Measurements from ENCODE around the gene ARHGEF28. TPM values are rescaled to one million over a fixed set of nuclear protein-coding genes. Genes with fewer than 3 reads are reported as not detected.

ARHGEF28 gene
- polyA plus RNA-seq, 3 donors, result not detected

- no peaks in the 10 kb centered on the region for H3K4me1 Mint-ChIP-seq
- H3K27ac Mint-ChIP-seq, result no peak overlapping the region
- Histone ChIP-seq H4K20me1 (ENCODE audit: insufficient read depth, low read length) (no peaks in the 10 kb centered on the region), H3K27ac (ENCODE audit: low read depth in 1 of 2, low read length in 2 of 2) (no peak overlapping the region), H3K36me3 (replicated peaks in 1 of 2; ENCODE audit: control insufficient read depth in 1 of 2, insufficient read depth in 2 of 2, low read length in 2 of 2) (no peaks in the 10 kb centered on the region), H3K9me3 (replicated peaks in 1 of 2; ENCODE audit: control insufficient read depth in 1 of 2, insufficient read depth in 1 of 2, low read length in 2 of 2) (no peaks in the 10 kb centered on the region), H3K4me2 (replicated peaks; ENCODE audit: extremely low read depth, low read length, poor library complexity, severe bottlenecking) (no peak overlapping the region), H3K27me3 (ENCODE audit: control insufficient read depth in 2 of 2, insufficient read depth in 2 of 2, low read length in 2 of 2) (peaks cover 0 to 10% of the 10 kb centered on the region in 2 donors), H3K4me3 (replicated peaks in 1 of 3; ENCODE audit: low read depth in 2 of 3, low read length in 3 of 3) (no peak overlapping the region), H3K79me2 (ENCODE audit: insufficient read depth, low read length) (no peaks in the 10 kb centered on the region), H3K4me1 (ENCODE audit: control insufficient read depth in 1 of 2, insufficient read depth in 2 of 2, low read length in 2 of 2) (no peaks in the 10 kb centered on the region), H3K9ac (ENCODE audit: insufficient read depth, low read length, poor library complexity, severe bottlenecking) (no peak overlapping the region), H2AFZ (ENCODE audit: insufficient read depth, low read depth, low read length, poor library complexity, severe bottlenecking) (no peak overlapping the region)
- H3K27me3 Mint-ChIP-seq (ENCODE audit: low read depth in 3 of 3), result peaks cover 1 to 6% (median 3%) of the 10 kb centered on the region in 3 donors
- no peaks in the 10 kb centered on the region for H3K9me3 Mint-ChIP-seq
- no peaks in the 10 kb centered on the region for H3K36me3 Mint-ChIP-seq
- no peak for DNase-seq
- no peak overlapping the region for H3K4me3 Mint-ChIP-seq
- 100% methylated on average over 1 of the region's 4 CpGs for WGBS (ENCODE audit: insufficient coverage)
- intact Hi-C loops (cut with micrococcal nuclease), result no loop called here
- TF ChIP-seq CTCF (IDR thresholded peaks at IDR 0.05), result no peak
Observed at GRCh38 chr5:73619606-73620333, 6.2 kb upstream of the ARHGEF28 start.

- TF ChIP-seq CTCF (IDR thresholded peaks at IDR 0.05), result no peak
- intact Hi-C loops (cut with micrococcal nuclease), result no loop called here
Observed at GRCh38 chr5:73620334-73620687, 5.7 kb upstream of the ARHGEF28 start.

More at GRCh38 chr5:73620334-73620687, 5.7 kb upstream of the ARHGEF28 start:
- no peak overlapping the region for H3K4me3 ChIP-seq (replicated peaks in 1 of 3; ENCODE audit: low read depth in 2 of 3, low read length in 3 of 3)
- no peaks in the 10 kb centered on the region for H4K20me1 ChIP-seq (ENCODE audit: insufficient read depth, low read length)
- no peak overlapping the region for H3K27ac ChIP-seq (ENCODE audit: low read depth in 1 of 2, low read length in 2 of 2)
- H2AFZ ChIP-seq (ENCODE audit: insufficient read depth, low read depth, low read length, poor library complexity, severe bottlenecking), result no peak overlapping the region
- no peak overlapping the region for H3K4me2 ChIP-seq (replicated peaks; ENCODE audit: extremely low read depth, low read length, poor library complexity, severe bottlenecking)
- peaks cover under 1% of the 10 kb centered on the region for H3K4me1 Mint-ChIP-seq
- no peaks in the 10 kb centered on the region for H3K36me3 Mint-ChIP-seq
- H3K4me1 ChIP-seq (ENCODE audit: control insufficient read depth in 1 of 2, insufficient read depth in 2 of 2, low read length in 2 of 2), result no peaks in the 10 kb centered on the region
- H3K27me3 Mint-ChIP-seq (ENCODE audit: low read depth in 3 of 3), result peaks cover 2 to 10% (median 6%) of the 10 kb centered on the region in 3 donors
- H3K4me3 Mint-ChIP-seq, result no peak overlapping the region
- H3K9me3 Mint-ChIP-seq, result no peaks in the 10 kb centered on the region
- H3K9me3 ChIP-seq (replicated peaks in 1 of 2; ENCODE audit: control insufficient read depth in 1 of 2, insufficient read depth in 1 of 2, low read length in 2 of 2), result no peaks in the 10 kb centered on the region
- peaks cover 4 to 15% of the 10 kb centered on the region in 2 donors for H3K27me3 ChIP-seq (ENCODE audit: control insufficient read depth in 2 of 2, insufficient read depth in 2 of 2, low read length in 2 of 2)
- WGBS (ENCODE audit: insufficient coverage), result 100% methylated on average over 1 of the region's 1 CpG
- no peaks in the 10 kb centered on the region for H3K79me2 ChIP-seq (ENCODE audit: insufficient read depth, low read length)
- H3K9ac ChIP-seq (ENCODE audit: insufficient read depth, low read length, poor library complexity, severe bottlenecking), result no peak overlapping the region
- no peak overlapping the region for H3K27ac Mint-ChIP-seq
- no peaks in the 10 kb centered on the region for H3K36me3 ChIP-seq (replicated peaks in 1 of 2; ENCODE audit: control insufficient read depth in 1 of 2, insufficient read depth in 2 of 2, low read length in 2 of 2)
- DNase-seq, result no peak

All from CD14-positive monocyte (primary cell).